A549 (cell line): ENCODE results near the gene CALHM6.

Experiments used
- BCL3 ChIP-seq: fragments of >200 bp; sonication (Bioruptor Twin); formaldehyde crosslinking; IDR thresholded peaks from 3 replicates; pipeline ENCODE4 v1.6.1; 2016
- CBX8 ChIP-seq: fragments of 200-600 bp; sonication (generic); IDR thresholded peaks from 2 replicates; pipeline ENCODE4 v1.6.1; 2016
- CHD4 ChIP-seq: fragments of 200-600 bp; sonication (generic); IDR thresholded peaks from 2 replicates; pipeline ENCODE4 v1.6.1; 2016; ENCODE audit warnings: antibody characterized with exemption, mild to moderate bottlenecking, borderline replicate concordance
- ELK1 ChIP-seq: fragments of 150-350 bp; IDR thresholded peaks from 2 replicates; pipeline ENCODE4 v1.6.1; 2014; ENCODE audit warnings: low read depth, mild to moderate bottlenecking, low read length
- EP300 ChIP-seq, 2 experiments: fragments of >200 bp; sonication (Bioruptor Twin); formaldehyde crosslinking; IDR thresholded peaks; 2 replicates in 1 of 2; 3 replicates in 1 of 2; pipeline ENCODE4 v1.6.1; 2016 to 2017
- FOXS1 ChIP-seq: fragments of 250-450 bp; sonication (Bioruptor Pico); IDR thresholded peaks from 2 replicates; pipeline ENCODE4 v1.5.0; 2020; ENCODE audit warnings: mild to moderate bottlenecking, moderate library complexity
- KDM1A ChIP-seq: fragments of 200-600 bp; sonication (generic); IDR thresholded peaks from 2 replicates; pipeline ENCODE4 v1.6.1; 2016; ENCODE audit warnings: low read depth, mild to moderate bottlenecking
- MYC ChIP-seq: IDR thresholded peaks from 2 replicates; pipeline ENCODE4 v1.6.1; 2012; ENCODE audit warnings: mild to moderate bottlenecking, inconsistent platforms, low read length, improper control_type of control experiment, borderline replicate concordance
- POLR2A ChIP-seq: IDR thresholded peaks from 2 replicates; pipeline ENCODE4 v1.6.1; 2012; ENCODE audit warnings: mild to moderate bottlenecking, low read length
- RAD21 ChIP-seq, 2 experiments: fragments of >200 bp in 1 of 2; sonication (Bioruptor Twin) in 1 of 2; formaldehyde crosslinking in 1 of 2; IDR thresholded peaks in 1 of 2; conservative IDR thresholded peaks in 1 of 2; 2 replicates in 1 of 2; 3 replicates in 1 of 2; pipeline ENCODE4 v1.6.1; 2012 to 2018; ENCODE audit warnings: inconsistent platforms in 1 of 2
- RFX5 ChIP-seq: fragments of 450-650 bp; IDR thresholded peaks from 2 replicates; pipeline ENCODE4 v1.7.1; 2014; ENCODE audit warnings: antibody characterized with exemption, mild to moderate bottlenecking, moderate library complexity
- TF ChIP-seq, protein P1 (sequence below): fragments of >200 bp; sonication (Bioruptor Twin); formaldehyde crosslinking; IDR thresholded peaks from 3 replicates; pipeline ENCODE4 v1.5.1; 2016
- TF ChIP-seq, protein P2 (sequence below): fragments of 450-650 bp; IDR thresholded peaks from 2 replicates; pipeline ENCODE4 v1.6.1; 2014; ENCODE audit warnings: antibody characterized with exemption
- TF ChIP-seq, protein P3 (sequence below): fragments of 200-600 bp; sonication (generic); IDR thresholded peaks from 2 replicates; pipeline ENCODE4 v1.6.1; 2016; ENCODE audit warnings: antibody characterized with exemption, mild to moderate bottlenecking, moderate library complexity

GRCh38 chr6:116451916-116452315 lies 9.3 kb upstream of the CALHM6 start:
- TF ChIP-seq POLR2A, result no peak
- TF ChIP-seq, protein P1, sequence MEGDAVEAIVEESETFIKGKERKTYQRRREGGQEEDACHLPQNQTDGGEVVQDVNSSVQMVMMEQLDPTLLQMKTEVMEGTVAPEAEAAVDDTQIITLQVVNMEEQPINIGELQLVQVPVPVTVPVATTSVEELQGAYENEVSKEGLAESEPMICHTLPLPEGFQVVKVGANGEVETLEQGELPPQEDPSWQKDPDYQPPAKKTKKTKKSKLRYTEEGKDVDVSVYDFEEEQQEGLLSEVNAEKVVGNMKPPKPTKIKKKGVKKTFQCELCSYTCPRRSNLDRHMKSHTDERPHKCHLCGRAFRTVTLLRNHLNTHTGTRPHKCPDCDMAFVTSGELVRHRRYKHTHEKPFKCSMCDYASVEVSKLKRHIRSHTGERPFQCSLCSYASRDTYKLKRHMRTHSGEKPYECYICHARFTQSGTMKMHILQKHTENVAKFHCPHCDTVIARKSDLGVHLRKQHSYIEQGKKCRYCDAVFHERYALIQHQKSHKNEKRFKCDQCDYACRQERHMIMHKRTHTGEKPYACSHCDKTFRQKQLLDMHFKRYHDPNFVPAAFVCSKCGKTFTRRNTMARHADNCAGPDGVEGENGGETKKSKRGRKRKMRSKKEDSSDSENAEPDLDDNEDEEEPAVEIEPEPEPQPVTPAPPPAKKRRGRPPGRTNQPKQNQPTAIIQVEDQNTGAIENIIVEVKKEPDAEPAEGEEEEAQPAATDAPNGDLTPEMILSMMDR, result no peak
- no peak for TF ChIP-seq FOXS1 (CRISPR knock-in tag)
- no peak for TF ChIP-seq EP300 (IDR thresholded peaks at IDR 0.05)
- TF ChIP-seq ELK1, result no peak
- no peak for TF ChIP-seq MYC
- TF ChIP-seq, protein P2, sequence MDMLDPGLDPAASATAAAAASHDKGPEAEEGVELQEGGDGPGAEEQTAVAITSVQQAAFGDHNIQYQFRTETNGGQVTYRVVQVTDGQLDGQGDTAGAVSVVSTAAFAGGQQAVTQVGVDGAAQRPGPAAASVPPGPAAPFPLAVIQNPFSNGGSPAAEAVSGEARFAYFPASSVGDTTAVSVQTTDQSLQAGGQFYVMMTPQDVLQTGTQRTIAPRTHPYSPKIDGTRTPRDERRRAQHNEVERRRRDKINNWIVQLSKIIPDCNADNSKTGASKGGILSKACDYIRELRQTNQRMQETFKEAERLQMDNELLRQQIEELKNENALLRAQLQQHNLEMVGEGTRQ, result no peak
- no peak for TF ChIP-seq KDM1A
- TF ChIP-seq CBX8, result no peak
- TF ChIP-seq, protein P3, sequence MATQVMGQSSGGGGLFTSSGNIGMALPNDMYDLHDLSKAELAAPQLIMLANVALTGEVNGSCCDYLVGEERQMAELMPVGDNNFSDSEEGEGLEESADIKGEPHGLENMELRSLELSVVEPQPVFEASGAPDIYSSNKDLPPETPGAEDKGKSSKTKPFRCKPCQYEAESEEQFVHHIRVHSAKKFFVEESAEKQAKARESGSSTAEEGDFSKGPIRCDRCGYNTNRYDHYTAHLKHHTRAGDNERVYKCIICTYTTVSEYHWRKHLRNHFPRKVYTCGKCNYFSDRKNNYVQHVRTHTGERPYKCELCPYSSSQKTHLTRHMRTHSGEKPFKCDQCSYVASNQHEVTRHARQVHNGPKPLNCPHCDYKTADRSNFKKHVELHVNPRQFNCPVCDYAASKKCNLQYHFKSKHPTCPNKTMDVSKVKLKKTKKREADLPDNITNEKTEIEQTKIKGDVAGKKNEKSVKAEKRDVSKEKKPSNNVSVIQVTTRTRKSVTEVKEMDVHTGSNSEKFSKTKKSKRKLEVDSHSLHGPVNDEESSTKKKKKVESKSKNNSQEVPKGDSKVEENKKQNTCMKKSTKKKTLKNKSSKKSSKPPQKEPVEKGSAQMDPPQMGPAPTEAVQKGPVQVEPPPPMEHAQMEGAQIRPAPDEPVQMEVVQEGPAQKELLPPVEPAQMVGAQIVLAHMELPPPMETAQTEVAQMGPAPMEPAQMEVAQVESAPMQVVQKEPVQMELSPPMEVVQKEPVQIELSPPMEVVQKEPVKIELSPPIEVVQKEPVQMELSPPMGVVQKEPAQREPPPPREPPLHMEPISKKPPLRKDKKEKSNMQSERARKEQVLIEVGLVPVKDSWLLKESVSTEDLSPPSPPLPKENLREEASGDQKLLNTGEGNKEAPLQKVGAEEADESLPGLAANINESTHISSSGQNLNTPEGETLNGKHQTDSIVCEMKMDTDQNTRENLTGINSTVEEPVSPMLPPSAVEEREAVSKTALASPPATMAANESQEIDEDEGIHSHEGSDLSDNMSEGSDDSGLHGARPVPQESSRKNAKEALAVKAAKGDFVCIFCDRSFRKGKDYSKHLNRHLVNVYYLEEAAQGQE, result no peak
- no peak for TF ChIP-seq RFX5
- TF ChIP-seq CHD4, result no peak
- no peak for TF ChIP-seq BCL3
- TF ChIP-seq RAD21 (conservative IDR thresholded peaks at IDR 0.05 in 1 of 2, IDR thresholded peaks at IDR 0.05 in 1 of 2), result no peak
